ENCODE measurements around the gene FKBP1B.

- TF ChIP-seq POLR2AphosphoS5 (IDR thresholded peaks at IDR 0.05; ENCODE audit: low read depth, low read length), result no peak
- peak; percentile 70 for TF ChIP-seq POLR2A (IDR thresholded peaks at IDR 0.05; ENCODE audit: low read depth, low read length)
These were observed 34.2 kb downstream of the FKBP1B start for GRCh38 chr2:24083567-24084385.
